GM23338 (cell line): ENCODE data around the gene SELENOO. TPM values are rescaled to one million over a fixed set of nuclear protein-coding genes. Genes with fewer than 3 reads are reported as not detected.

Source experiments
- ATAC-seq: fragments of 200-7000 bp; cut with Tn5 transposase; 3 replicates; pipeline ENCODE4 v1.9.1; 2020
- DNase-seq: peaks from one replicate; pipeline ENCODE4 v3.0.0-alpha.2; 2015; ENCODE audit warnings: low spot score
- H2AFZ ChIP-seq: fragments of 200-600 bp; sonication (generic); 2 replicates; pipeline ENCODE4 v1.8.0; 2016; ENCODE audit warnings: antibody characterized with exemption, mild to moderate bottlenecking, moderate library complexity
- H3F3A ChIP-seq: fragments of 200-600 bp; sonication (generic); replicated peaks from 2 replicates; pipeline ENCODE4 v1.8.0; 2017; ENCODE audit warnings: antibody characterized with exemption, mixed run types, low read depth
- H3K27ac ChIP-seq: fragments of 200-600 bp; sonication (generic); 2 replicates; pipeline ENCODE4 v1.6.1; 2016; ENCODE audit warnings: low read depth
- H3K27me3 ChIP-seq: fragments of 200-600 bp; sonication (generic); 2 replicates; pipeline ENCODE4 v1.8.0; 2016; ENCODE audit warnings: mild to moderate bottlenecking, mixed run types, moderate library complexity; ENCODE audit not compliant: insufficient read depth
- H3K36me3 ChIP-seq: fragments of 200-600 bp; sonication (generic); 2 replicates; pipeline ENCODE4 v1.8.0; 2016; ENCODE audit warnings: mild to moderate bottlenecking; ENCODE audit not compliant: insufficient read depth
- H3K4me1 ChIP-seq: fragments of 200-600 bp; sonication (generic); 2 replicates; pipeline ENCODE4 v1.8.0; 2016; ENCODE audit warnings: mild to moderate bottlenecking, moderate library complexity; ENCODE audit not compliant: insufficient read depth
- H3K4me2 ChIP-seq: fragments of 200-600 bp; sonication (generic); 2 replicates; pipeline ENCODE4 v1.7.1; 2017; ENCODE audit warnings: mixed run types
- H3K4me3 ChIP-seq: fragments of 200-600 bp; sonication (generic); 2 replicates; pipeline ENCODE4 v1.6.1; 2016; ENCODE audit warnings: mixed run types
- H3K79me2 ChIP-seq: fragments of 200-600 bp; sonication (generic); replicated peaks from 2 replicates; pipeline ENCODE4 v1.8.0; 2017; ENCODE audit warnings: mild to moderate bottlenecking; ENCODE audit not compliant: insufficient read depth
- H3K9me2 ChIP-seq: fragments of 200-600 bp; sonication (generic); 2 replicates; pipeline ENCODE4 v1.8.0; 2017; ENCODE audit not compliant: insufficient read depth
- H4K20me1 ChIP-seq: fragments of 200-600 bp; sonication (generic); replicated peaks from 2 replicates; pipeline ENCODE4 v1.8.0; 2017; ENCODE audit warnings: mild to moderate bottlenecking; ENCODE audit not compliant: insufficient read depth
- H3K27ac Mint-ChIP-seq: 2 replicates; pipeline ENCODE4 v1.8.0; 2020; ENCODE audit warnings: inconsistent platforms, mild to moderate bottlenecking, moderate library complexity, mixed read lengths
- H3K27me3 Mint-ChIP-seq: 3 replicates; pipeline ENCODE4 v1.8.0; 2022; ENCODE audit warnings: low read depth, mild to moderate bottlenecking, moderate library complexity, mixed read lengths, inconsistent platforms; ENCODE audit not compliant: insufficient read depth, poor library complexity
- H3K36me3 Mint-ChIP-seq: 3 replicates; pipeline ENCODE4 v1.8.0; 2021; ENCODE audit warnings: low read depth, mild to moderate bottlenecking, inconsistent platforms, moderate library complexity, mixed read lengths
- H3K4me1 Mint-ChIP-seq: 3 replicates; pipeline ENCODE4 v1.8.0; 2020; ENCODE audit warnings: mild to moderate bottlenecking, inconsistent platforms, mixed read lengths
- H3K4me3 Mint-ChIP-seq: 3 replicates; pipeline ENCODE4 v1.8.0; 2021; ENCODE audit warnings: moderate library complexity, mild to moderate bottlenecking, inconsistent platforms, mixed read lengths
- H3K9me3 Mint-ChIP-seq: 3 replicates; pipeline ENCODE4 v1.8.0; 2020; ENCODE audit warnings: moderate library complexity, mild to moderate bottlenecking, inconsistent platforms, mixed read lengths
- CREB1 ChIP-seq: fragments of 250-450 bp; sonication (Bioruptor Pico); IDR thresholded peaks from 2 replicates; pipeline ENCODE4 v1.5.0; 2020; ENCODE audit warnings: low read depth, mild to moderate bottlenecking, moderate library complexity
- CTCF ChIP-seq, 2 experiments: fragments of 200-600 bp in 1 of 2; sonication (generic) in 1 of 2; conservative IDR thresholded peaks; 2 replicates each; pipeline versions ENCODE4 v1.5.1 to v1.6.1; 2016 to 2017; ENCODE audit warnings: antibody characterized with exemption in 2 of 2, low read depth in 2 of 2, mild to moderate bottlenecking in 2 of 2, moderate library complexity in 1 of 2
- EZH2 ChIP-seq: fragments of 200-600 bp; sonication (generic); IDR thresholded peaks from one replicate; pipeline ENCODE4 v1.8.0; 2017; ENCODE audit warnings: antibody characterized with exemption, mild to moderate bottlenecking, low read depth; ENCODE audit not compliant: unreplicated experiment
- EZH2phosphoT487 ChIP-seq: fragments of 200-600 bp; sonication (generic); IDR thresholded peaks from one replicate; pipeline ENCODE4 v1.8.1; 2018; ENCODE audit warnings: antibody characterized with exemption; ENCODE audit not compliant: unreplicated experiment
- JUNB ChIP-seq: IDR thresholded peaks from one replicate; pipeline ENCODE4 v1.6.1; 2016; ENCODE audit warnings: antibody characterized with exemption; ENCODE audit not compliant: unreplicated experiment
- NANOG ChIP-seq: IDR thresholded peaks from 2 replicates; pipeline ENCODE4 v1.6.1; 2016; ENCODE audit warnings: antibody characterized with exemption, borderline replicate concordance
- POLR2AphosphoS5 ChIP-seq: IDR thresholded peaks from 2 replicates; pipeline ENCODE4 v1.6.1; 2016; ENCODE audit warnings: antibody characterized with exemption, low read depth
- REST ChIP-seq: IDR thresholded peaks from one replicate; pipeline ENCODE4 v1.6.1; 2018; ENCODE audit warnings: antibody characterized with exemption; ENCODE audit not compliant: unreplicated experiment
- STAT1 ChIP-seq: IDR thresholded peaks from one replicate; pipeline ENCODE4 v1.6.1; 2016; ENCODE audit warnings: antibody characterized with exemption; ENCODE audit not compliant: unreplicated experiment
- ZNF114 ChIP-seq: fragments of 250-450 bp; sonication (Bioruptor Pico); IDR thresholded peaks from 2 replicates; pipeline ENCODE4 v1.5.0; 2020; ENCODE audit warnings: mild to moderate bottlenecking, moderate library complexity
- ZNF331 ChIP-seq: fragments of 250-450 bp; sonication (Bioruptor Pico); IDR thresholded peaks from 2 replicates; pipeline ENCODE4 v1.5.0; 2020; ENCODE audit warnings: low read depth, mild to moderate bottlenecking, moderate library complexity
- ZNF462 ChIP-seq: fragments of 250-450 bp; sonication (Bioruptor Pico); IDR thresholded peaks from 2 replicates; pipeline ENCODE4 v1.5.0; 2020; ENCODE audit warnings: mild to moderate bottlenecking, moderate library complexity
- polyA plus RNA-seq: library from polyadenylated mRNA; unstranded; fragments of >200 nt; fragmentation: Nextera tagmentation; extraction: Ambion mirVana; gene quantifications from 2 replicates; pipeline ENCODE4 v1.2.1, GENCODE V29; 2016
- total RNA-seq: library from RNA; depleted of rRNA; stranded (reverse); fragments of >200 nt; shearing (Covaris generic); gene quantifications from 2 replicates; pipeline ENCODE4 v1.2.3, GENCODE V29; 2014
- TF ChIP-seq, protein P1 (sequence below): IDR thresholded peaks from 2 replicates; pipeline ENCODE4 v1.6.1; 2016; ENCODE audit warnings: antibody characterized with exemption

Gene SELENOO
- total and polyA plus RNA-seq, 2 experiments from 2014 or later, result 6.8 to 21.3 TPM

DNA sequence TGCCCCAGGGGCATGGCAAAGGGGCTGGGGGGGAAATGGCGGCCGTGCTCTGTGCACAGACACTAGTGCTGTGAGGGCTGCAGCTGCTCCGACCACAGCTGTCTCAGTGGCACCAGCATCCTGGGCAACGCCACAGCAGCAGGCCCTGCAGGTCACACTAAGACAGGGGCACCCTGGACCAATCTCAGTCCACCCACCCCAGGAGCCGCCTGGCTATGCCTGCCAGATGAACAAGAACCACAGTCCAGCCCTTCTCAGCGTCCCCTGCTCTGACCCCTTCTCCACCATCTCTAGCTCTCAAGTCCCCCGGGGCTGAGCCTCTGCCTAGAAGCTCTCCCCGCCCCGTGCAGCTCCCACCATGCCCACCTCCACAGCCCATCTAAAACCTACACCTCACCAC, 27.6 kb downstream of the SELENOO start:
- H3K27me3 ChIP-seq, result no peaks in the 10 kb centered on the region
- 0 out of 2 replicates have a peak, but pooled peaks cover 3% of the 10 kb centered on the region for H3F3A ChIP-seq
- H3K36me3 ChIP-seq, result no peaks in the 10 kb centered on the region
- DNase-seq (no peak), ATAC-seq (no peak)
- H3K4me1 ChIP-seq, result no peaks in the 10 kb centered on the region
- 0 out of 2 replicates have a peak, but pooled peaks cover 2% of the 10 kb centered on the region for H3K79me2 ChIP-seq
- TF ChIP-seq REST (no peak), CTCF (conservative IDR thresholded peaks at IDR 0.05; ENCODE audit: low read depth in 2 of 2) (no peak), ZNF331 (CRISPR knock-in tag) (no peak), JUNB (no peak), NANOG (no peak), STAT1 (no peak), EZH2phosphoT487 (no peak), EZH2 (no peak), ZNF114 (CRISPR knock-in tag) (no peak), POLR2AphosphoS5 (no peak), CREB1 (CRISPR knock-in tag) (no peak), ZNF462 (CRISPR knock-in tag) (no peak)
- TF ChIP-seq, protein P1, sequence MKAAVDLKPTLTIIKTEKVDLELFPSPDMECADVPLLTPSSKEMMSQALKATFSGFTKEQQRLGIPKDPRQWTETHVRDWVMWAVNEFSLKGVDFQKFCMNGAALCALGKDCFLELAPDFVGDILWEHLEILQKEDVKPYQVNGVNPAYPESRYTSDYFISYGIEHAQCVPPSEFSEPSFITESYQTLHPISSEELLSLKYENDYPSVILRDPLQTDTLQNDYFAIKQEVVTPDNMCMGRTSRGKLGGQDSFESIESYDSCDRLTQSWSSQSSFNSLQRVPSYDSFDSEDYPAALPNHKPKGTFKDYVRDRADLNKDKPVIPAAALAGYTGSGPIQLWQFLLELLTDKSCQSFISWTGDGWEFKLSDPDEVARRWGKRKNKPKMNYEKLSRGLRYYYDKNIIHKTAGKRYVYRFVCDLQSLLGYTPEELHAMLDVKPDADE, result no peak
- no peaks in the 10 kb centered on the region for H3K9me2 ChIP-seq
- H3K27ac ChIP-seq, result no peak overlapping the region
- no peaks in the 10 kb centered on the region for H3K4me1 Mint-ChIP-seq
- no peaks in the 10 kb centered on the region for H3K9me3 Mint-ChIP-seq
- H4K20me1 ChIP-seq, result peaks cover 9% of the 10 kb centered on the region
- no peak overlapping the region for H3K4me3 Mint-ChIP-seq
- no peak overlapping the region for H3K4me3 ChIP-seq
- H3K27ac Mint-ChIP-seq, result no peak overlapping the region; the same call in 1 of the 2 replicates
- H3K4me2 ChIP-seq, result no peak overlapping the region
- H3K27me3 Mint-ChIP-seq, result peaks cover 8% of the 10 kb centered on the region
- peaks cover 15% of the 10 kb centered on the region for H3K36me3 Mint-ChIP-seq
- no peak overlapping the region for H2AFZ ChIP-seq
